ENCODE data around the gene TSPAN9.

Gene TSPAN9

GRCh38 chr12:3045494-3045893 lies 31.7 kb upstream of the TSPAN9 start:
- no peaks in the 10 kb centered on the region for H3K27me3 ChIP-seq (ENCODE audit: control insufficient read depth in 1 of 2, insufficient read depth in 2 of 2, low read length in 2 of 2)
- no peaks in the 10 kb centered on the region for H3K36me3 ChIP-seq (ENCODE audit: control insufficient read depth in 2 of 2, insufficient read depth in 2 of 2, low read length in 2 of 2)
- no peaks in the 10 kb centered on the region for H3K9me3 ChIP-seq (ENCODE audit: control insufficient read depth in 2 of 2, low read length in 2 of 2)
- no peak overlapping the region for H3K9ac ChIP-seq (ENCODE audit: low read length in 2 of 2)
- peaks cover 9% of the 10 kb centered on the region for H3K4me1 ChIP-seq (ENCODE audit: control insufficient read depth, insufficient read depth, low read length)
- H3K4me3 ChIP-seq (ENCODE audit: low read length in 2 of 2): no peak overlapping the region
- H3K27ac ChIP-seq (ENCODE audit: low read length): no peak overlapping the region

GRCh38 chr12:3045989-3046388 lies 31.2 kb upstream of the TSPAN9 start:
- H3K27me3 ChIP-seq (ENCODE audit: control insufficient read depth in 1 of 2, insufficient read depth in 2 of 2, low read length in 2 of 2): no peaks in the 10 kb centered on the region
- H3K36me3 ChIP-seq (ENCODE audit: control insufficient read depth in 2 of 2, insufficient read depth in 2 of 2, low read length in 2 of 2): no peaks in the 10 kb centered on the region
- H3K9me3 ChIP-seq (ENCODE audit: control insufficient read depth in 2 of 2, low read length in 2 of 2): no peaks in the 10 kb centered on the region
- no peak overlapping the region for H3K4me3 ChIP-seq (ENCODE audit: low read length in 2 of 2)
- no peak overlapping the region for H3K27ac ChIP-seq (ENCODE audit: low read length)
- H3K9ac ChIP-seq (ENCODE audit: low read length in 2 of 2): no peak overlapping the region
- H3K4me1 ChIP-seq (ENCODE audit: control insufficient read depth, insufficient read depth, low read length): peaks cover 9% of the 10 kb centered on the region

DNA sequence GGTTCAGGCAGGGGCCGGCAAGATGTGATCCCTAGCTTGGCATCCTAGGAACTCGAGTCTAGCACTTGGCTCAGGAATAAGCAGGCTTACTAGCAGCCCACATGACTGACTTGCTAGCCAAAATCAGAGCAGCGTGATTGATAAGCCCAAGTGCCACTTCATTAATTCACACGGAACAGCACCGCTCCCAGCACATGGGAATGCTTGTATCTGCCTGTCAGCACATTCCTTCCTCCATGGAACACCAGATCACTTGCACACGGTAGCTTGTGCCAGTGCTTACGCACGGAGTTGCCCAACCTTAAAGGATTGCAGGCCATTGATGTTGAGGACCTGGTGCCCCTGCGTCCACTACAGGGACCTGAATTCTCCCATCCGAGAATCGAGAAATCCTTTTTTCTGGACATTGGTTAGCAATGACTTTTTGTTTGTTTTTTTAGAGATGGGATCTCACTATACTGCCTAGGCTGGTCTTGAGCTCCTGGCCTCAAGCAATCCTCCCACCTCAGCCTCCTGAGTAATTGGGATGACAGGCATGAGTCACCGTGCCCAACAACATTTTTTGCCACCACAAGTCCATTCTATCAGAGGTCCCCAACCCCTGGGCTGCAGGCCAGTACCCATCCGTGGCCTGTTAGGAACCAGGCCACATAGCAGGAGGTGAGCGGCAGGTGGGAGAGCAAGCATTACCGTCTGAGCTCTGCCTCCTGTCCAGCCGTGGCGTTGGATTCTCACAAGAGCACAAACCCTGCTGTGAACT lies 30.6 kb upstream of the TSPAN9 start:
- no peak overlapping the region for H3K4me3 ChIP-seq (ENCODE audit: low read length in 2 of 2)
- no peaks in the 10 kb centered on the region for H3K36me3 ChIP-seq (ENCODE audit: control insufficient read depth in 2 of 2, insufficient read depth in 2 of 2, low read length in 2 of 2)
- no peak overlapping the region for H3K9ac ChIP-seq (ENCODE audit: low read length in 2 of 2)
- no peaks in the 10 kb centered on the region for H3K9me3 ChIP-seq (ENCODE audit: control insufficient read depth in 2 of 2, low read length in 2 of 2)
- H3K27me3 ChIP-seq (ENCODE audit: control insufficient read depth in 1 of 2, insufficient read depth in 2 of 2, low read length in 2 of 2): no peaks in the 10 kb centered on the region
- no peak overlapping the region for H3K27ac ChIP-seq (ENCODE audit: low read length)
- H3K4me1 ChIP-seq (ENCODE audit: control insufficient read depth, insufficient read depth, low read length): peaks cover 5% of the 10 kb centered on the region

- Histone ChIP-seq H3K27ac (ENCODE audit: low read length) (no peak overlapping the region), H3K4me1 (ENCODE audit: control insufficient read depth, insufficient read depth, low read length) (peaks cover 5% of the 10 kb centered on the region), H3K27me3 (ENCODE audit: control insufficient read depth in 1 of 2, insufficient read depth in 2 of 2, low read length in 2 of 2) (no peaks in the 10 kb centered on the region), H3K9ac (ENCODE audit: low read length in 2 of 2) (no peak overlapping the region), H3K36me3 (ENCODE audit: control insufficient read depth in 2 of 2, insufficient read depth in 2 of 2, low read length in 2 of 2) (no peaks in the 10 kb centered on the region), H3K9me3 (ENCODE audit: control insufficient read depth in 2 of 2, low read length in 2 of 2) (no peaks in the 10 kb centered on the region), H3K4me3 (ENCODE audit: low read length in 2 of 2) (no peak overlapping the region)
Observed at GRCh38 chr12:3047961-3048360, 29.2 kb upstream of the TSPAN9 start.

DNA sequence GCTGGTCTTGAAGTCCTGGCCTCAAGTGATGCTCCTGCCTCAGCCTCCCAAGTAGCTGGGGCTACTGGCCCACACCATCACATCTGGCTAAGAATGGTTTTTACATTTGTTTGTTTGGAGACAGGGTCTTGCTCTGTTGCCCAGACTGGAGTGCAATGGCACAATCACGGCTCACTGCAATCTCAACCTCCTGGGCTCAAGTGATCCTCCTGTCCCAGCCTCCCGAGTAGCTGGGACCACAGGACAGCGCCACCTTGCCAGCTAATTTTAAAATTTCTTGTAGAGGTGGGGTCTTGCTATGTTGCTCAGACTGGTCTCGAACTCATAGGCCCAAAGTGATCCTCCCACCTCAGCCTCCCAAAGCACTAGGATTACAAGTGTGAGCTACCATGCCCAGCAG lies 28.6 kb upstream of the TSPAN9 start:
- no peak overlapping the region for H3K4me3 ChIP-seq (ENCODE audit: low read length in 2 of 2)
- no peaks in the 10 kb centered on the region for H3K9me3 ChIP-seq (ENCODE audit: control insufficient read depth in 2 of 2, low read length in 2 of 2)
- H3K27me3 ChIP-seq (ENCODE audit: control insufficient read depth in 1 of 2, insufficient read depth in 2 of 2, low read length in 2 of 2): no peaks in the 10 kb centered on the region
- no peak overlapping the region for H3K9ac ChIP-seq (ENCODE audit: low read length in 2 of 2)
- peaks cover 5% of the 10 kb centered on the region for H3K4me1 ChIP-seq (ENCODE audit: control insufficient read depth, insufficient read depth, low read length)
- no peaks in the 10 kb centered on the region for H3K36me3 ChIP-seq (ENCODE audit: control insufficient read depth in 2 of 2, insufficient read depth in 2 of 2, low read length in 2 of 2)
- H3K27ac ChIP-seq (ENCODE audit: low read length): no peak overlapping the region

- Histone ChIP-seq H3K4me1 (ENCODE audit: control insufficient read depth, insufficient read depth, low read length) (peaks cover 5% of the 10 kb centered on the region), H3K9me3 (ENCODE audit: control insufficient read depth in 2 of 2, low read length in 2 of 2) (no peaks in the 10 kb centered on the region), H3K9ac (ENCODE audit: low read length in 2 of 2) (no peak overlapping the region), H3K27me3 (ENCODE audit: control insufficient read depth in 1 of 2, insufficient read depth in 2 of 2, low read length in 2 of 2) (no peaks in the 10 kb centered on the region), H3K27ac (ENCODE audit: low read length) (no peak overlapping the region), H3K36me3 (ENCODE audit: control insufficient read depth in 2 of 2, insufficient read depth in 2 of 2, low read length in 2 of 2) (no peaks in the 10 kb centered on the region), H3K4me3 (ENCODE audit: low read length in 2 of 2) (no peak overlapping the region)
Observed at GRCh38 chr12:3049176-3049575, 28.0 kb upstream of the TSPAN9 start.

GRCh38 chr12:3049611-3050249 lies 27.4 kb upstream of the TSPAN9 start:
- Histone ChIP-seq H3K4me1 (ENCODE audit: control insufficient read depth, insufficient read depth, low read length) (peaks cover 8% of the 10 kb centered on the region), H3K27ac (ENCODE audit: low read length) (no peak overlapping the region), H3K36me3 (ENCODE audit: control insufficient read depth in 2 of 2, insufficient read depth in 2 of 2, low read length in 2 of 2) (no peaks in the 10 kb centered on the region), H3K9me3 (ENCODE audit: control insufficient read depth in 2 of 2, low read length in 2 of 2) (no peaks in the 10 kb centered on the region), H3K27me3 (ENCODE audit: control insufficient read depth in 1 of 2, insufficient read depth in 2 of 2, low read length in 2 of 2) (no peaks in the 10 kb centered on the region), H3K9ac (ENCODE audit: low read length in 2 of 2) (no peak overlapping the region), H3K4me3 (ENCODE audit: low read length in 2 of 2) (no peak overlapping the region)

DNA sequence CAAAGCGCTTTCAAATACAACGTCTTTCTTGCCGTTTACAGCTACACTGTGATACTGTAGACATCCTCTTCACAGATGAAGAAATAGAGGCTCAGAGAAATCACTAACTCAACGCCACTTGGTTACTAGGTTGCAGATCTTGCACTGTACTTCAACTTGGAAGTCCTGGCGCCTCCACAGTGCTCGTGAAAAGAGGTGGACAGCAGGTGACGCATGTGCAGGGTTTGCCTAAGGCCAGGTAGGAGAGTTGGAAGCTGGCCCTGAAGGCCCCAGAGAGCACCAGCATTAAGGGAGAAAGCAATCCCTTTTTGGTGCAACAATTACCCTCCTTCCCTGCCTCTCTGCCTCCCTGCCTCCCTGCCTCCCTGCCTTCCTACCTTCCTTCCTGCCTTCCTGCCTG lies 22.8 kb upstream of the TSPAN9 start:
- Histone ChIP-seq H3K27me3 (ENCODE audit: control insufficient read depth in 1 of 2, insufficient read depth in 2 of 2, low read length in 2 of 2) (no peaks in the 10 kb centered on the region), H3K4me1 (ENCODE audit: control insufficient read depth, insufficient read depth, low read length) (peaks cover 25% of the 10 kb centered on the region), H3K27ac (ENCODE audit: low read length) (no peak overlapping the region), H3K9ac (ENCODE audit: low read length in 2 of 2) (no peak overlapping the region), H3K4me3 (ENCODE audit: low read length in 2 of 2) (no peak overlapping the region), H3K36me3 (ENCODE audit: control insufficient read depth in 2 of 2, insufficient read depth in 2 of 2, low read length in 2 of 2) (no peaks in the 10 kb centered on the region), H3K9me3 (ENCODE audit: control insufficient read depth in 2 of 2, low read length in 2 of 2) (no peaks in the 10 kb centered on the region)

DNA sequence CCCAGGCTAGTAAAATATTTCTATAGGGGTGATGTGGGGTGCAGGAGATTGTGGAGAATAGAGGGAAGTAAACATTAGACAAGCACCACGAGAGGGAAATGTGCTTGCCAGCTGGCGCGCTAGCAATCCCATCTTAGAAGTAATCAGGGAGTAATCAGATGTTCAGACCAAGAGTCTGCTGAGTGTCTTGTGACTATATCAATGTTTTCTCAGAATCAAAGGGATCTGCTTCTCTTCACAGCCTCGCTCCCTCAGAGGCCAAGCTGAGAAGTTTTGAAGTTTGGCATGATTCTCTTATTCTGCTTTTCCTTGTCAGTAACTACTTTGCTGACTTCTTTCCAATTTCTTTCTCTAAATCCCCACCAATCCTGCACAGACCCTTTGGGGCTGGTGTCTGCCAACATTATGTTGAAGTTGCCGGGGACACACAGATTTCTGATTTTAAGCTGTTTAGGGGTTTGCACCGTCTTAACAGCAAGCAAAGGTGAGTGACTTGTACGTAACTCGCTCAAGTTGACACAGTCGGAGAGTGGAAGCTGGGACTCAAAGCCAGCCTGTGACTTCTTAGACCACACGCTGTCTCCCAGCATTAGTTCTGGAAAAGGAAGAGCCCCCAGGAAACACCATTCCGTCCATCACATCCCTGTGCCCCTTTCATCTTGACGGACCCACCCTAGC lies 22.0 kb upstream of the TSPAN9 start:
- Histone ChIP-seq H3K36me3 (ENCODE audit: control insufficient read depth in 2 of 2, insufficient read depth in 2 of 2, low read length in 2 of 2) (no peaks in the 10 kb centered on the region), H3K27ac (ENCODE audit: low read length) (peak overlapping the region; percentile 75)

GRCh38 chr12:3055704-3056467 lies 21.3 kb upstream of the TSPAN9 start:
- Histone ChIP-seq H3K27ac (ENCODE audit: low read length) (peak overlapping the region; percentile 75), H3K9me3 (ENCODE audit: control insufficient read depth in 2 of 2, low read length in 2 of 2) (no peaks in the 10 kb centered on the region), H3K4me1 (ENCODE audit: control insufficient read depth, insufficient read depth, low read length) (peaks cover 21% of the 10 kb centered on the region), H3K27me3 (ENCODE audit: control insufficient read depth in 1 of 2, insufficient read depth in 2 of 2, low read length in 2 of 2) (peaks cover 0 to 2% of the 10 kb centered on the region in 2 donors), H3K36me3 (ENCODE audit: control insufficient read depth in 2 of 2, insufficient read depth in 2 of 2, low read length in 2 of 2) (no peaks in the 10 kb centered on the region), H3K4me3 (ENCODE audit: low read length in 2 of 2) (peak overlapping the region in 1 of 2 donors; percentile 49), H3K9ac (ENCODE audit: low read length in 2 of 2) (no peak overlapping the region)

More for the DNA sequence above, 22.0 kb upstream of the TSPAN9 start:
- Histone ChIP-seq H3K27me3 (ENCODE audit: control insufficient read depth in 1 of 2, insufficient read depth in 2 of 2, low read length in 2 of 2) (no peaks in the 10 kb centered on the region), H3K4me1 (ENCODE audit: control insufficient read depth, insufficient read depth, low read length) (peaks cover 20% of the 10 kb centered on the region), H3K4me3 (ENCODE audit: low read length in 2 of 2) (peak overlapping the region in 1 of 2 donors; percentile 49), H3K9ac (ENCODE audit: low read length in 2 of 2) (no peak overlapping the region), H3K9me3 (ENCODE audit: control insufficient read depth in 2 of 2, low read length in 2 of 2) (no peaks in the 10 kb centered on the region)

All from stomach smooth muscle (tissue), 2 donors.